ENCODE results near the gene THBS4. TPM values are rescaled to one million over a fixed set of nuclear protein-coding genes. Genes with fewer than 3 reads are reported as not detected.

The THBS4 gene
- total RNA-seq, 1 donor from 2014 or later, result 0.29 TPM

- no peak for DNase-seq (ENCODE audit: low read depth)
- no peak for TF ChIP-seq CTCF (conservative IDR thresholded peaks at IDR 0.05; ENCODE audit: low read depth, low read length)
- no peak overlapping the region for H3K4me3 ChIP-seq (ENCODE audit: low read depth, low read length)
Observed at GRCh38 chr5:80057921-80058320, 22.8 kb downstream of the THBS4 start.

- no peak for TF ChIP-seq CTCF (conservative IDR thresholded peaks at IDR 0.05; ENCODE audit: low read depth, low read length)
- no peak overlapping the region for H3K4me3 ChIP-seq (ENCODE audit: low read depth, low read length)
- no peak for DNase-seq (ENCODE audit: low read depth)
Observed at GRCh38 chr5:80059354-80059980, 24.3 kb downstream of the THBS4 start.

GRCh38 chr5:80060966-80061365 lies 25.8 kb downstream of the THBS4 start:
- DNase-seq (ENCODE audit: low read depth), result no peak
- no peak overlapping the region for H3K4me3 ChIP-seq (ENCODE audit: low read depth, low read length)
- no peak for TF ChIP-seq CTCF (conservative IDR thresholded peaks at IDR 0.05; ENCODE audit: low read depth, low read length)

- no peak for TF ChIP-seq CTCF (conservative IDR thresholded peaks at IDR 0.05; ENCODE audit: low read depth, low read length)
- H3K4me3 ChIP-seq (ENCODE audit: low read depth, low read length), result no peak overlapping the region
- DNase-seq (ENCODE audit: low read depth), result no peak
Observed at GRCh38 chr5:80061547-80061946, 26.4 kb downstream of the THBS4 start.

GRCh38 chr5:80064124-80064523 lies 29.0 kb downstream of the THBS4 start:
- no peak for TF ChIP-seq CTCF (conservative IDR thresholded peaks at IDR 0.05; ENCODE audit: low read depth, low read length)
- no peak overlapping the region for H3K4me3 ChIP-seq (ENCODE audit: low read depth, low read length)
- DNase-seq (ENCODE audit: low read depth), result no peak

GRCh38 chr5:80067016-80067415 lies 31.9 kb downstream of the THBS4 start:
- no peak for DNase-seq (ENCODE audit: low read depth)
- TF ChIP-seq CTCF (conservative IDR thresholded peaks at IDR 0.05; ENCODE audit: low read depth, low read length), result no peak
- no peak overlapping the region for H3K4me3 ChIP-seq (ENCODE audit: low read depth, low read length)

GRCh38 chr5:80067531-80068245 lies 32.5 kb downstream of the THBS4 start:
- no peak overlapping the region for H3K4me3 ChIP-seq (ENCODE audit: low read depth, low read length)
- no peak for TF ChIP-seq CTCF (conservative IDR thresholded peaks at IDR 0.05; ENCODE audit: low read depth, low read length)
- DNase-seq (ENCODE audit: low read depth), result no peak
